DOHH2 (cell line): ENCODE data around the gene TLR10.
A peak's percentile ranks its signal among the peaks of the same experiment; 100 is the strongest.

Experiments used
- EZH2phosphoT487 ChIP-seq: fragments of 200-600 bp; sonication (generic); IDR thresholded peaks from 2 replicates; pipeline ENCODE4 v1.6.1; 2017; ENCODE audit warnings: borderline replicate concordance, mild to moderate bottlenecking, antibody characterized with exemption, low read length, moderate library complexity, mixed read lengths
- TF ChIP-seq, protein P1 (sequence below): fragments of 200-600 bp; sonication (generic); IDR thresholded peaks from one replicate; pipeline ENCODE4 v1.5.1; 2014; ENCODE audit warnings: antibody characterized with exemption, mild to moderate bottlenecking, low read depth, low read length; ENCODE audit not compliant: poor library complexity, severe bottlenecking

DNA sequence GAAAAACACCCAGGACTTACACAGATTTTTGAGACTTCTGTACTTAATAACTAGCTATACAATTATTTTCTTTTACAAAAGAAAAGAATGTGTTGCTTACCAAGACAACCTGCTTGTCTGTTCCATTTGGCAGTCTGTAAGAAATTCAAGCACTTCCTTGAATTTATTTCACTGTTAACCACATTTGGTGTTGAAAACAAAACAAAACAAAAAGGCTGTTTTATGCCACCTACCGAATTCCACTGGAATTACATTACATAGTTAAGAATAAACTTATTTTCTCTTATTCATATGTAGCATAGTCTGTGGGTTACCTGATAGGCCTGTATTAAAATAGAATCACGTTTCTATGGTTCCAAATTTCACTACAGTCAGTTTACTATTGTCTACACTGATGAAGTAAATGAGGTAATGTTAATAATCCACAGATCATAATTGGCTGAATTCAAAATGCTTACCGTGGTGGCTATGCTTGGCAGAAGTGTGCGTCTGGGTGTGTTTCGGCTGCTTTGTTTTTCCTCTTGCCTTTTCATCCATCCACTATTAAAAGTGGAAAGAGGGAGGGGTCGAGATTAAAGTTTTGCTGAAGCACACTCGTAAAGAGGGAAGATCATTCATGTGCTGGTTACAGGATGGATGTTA is 22.0 kb upstream of the TLR10 start, which contains the start of gene TLR1:
- TF ChIP-seq, protein P1, sequence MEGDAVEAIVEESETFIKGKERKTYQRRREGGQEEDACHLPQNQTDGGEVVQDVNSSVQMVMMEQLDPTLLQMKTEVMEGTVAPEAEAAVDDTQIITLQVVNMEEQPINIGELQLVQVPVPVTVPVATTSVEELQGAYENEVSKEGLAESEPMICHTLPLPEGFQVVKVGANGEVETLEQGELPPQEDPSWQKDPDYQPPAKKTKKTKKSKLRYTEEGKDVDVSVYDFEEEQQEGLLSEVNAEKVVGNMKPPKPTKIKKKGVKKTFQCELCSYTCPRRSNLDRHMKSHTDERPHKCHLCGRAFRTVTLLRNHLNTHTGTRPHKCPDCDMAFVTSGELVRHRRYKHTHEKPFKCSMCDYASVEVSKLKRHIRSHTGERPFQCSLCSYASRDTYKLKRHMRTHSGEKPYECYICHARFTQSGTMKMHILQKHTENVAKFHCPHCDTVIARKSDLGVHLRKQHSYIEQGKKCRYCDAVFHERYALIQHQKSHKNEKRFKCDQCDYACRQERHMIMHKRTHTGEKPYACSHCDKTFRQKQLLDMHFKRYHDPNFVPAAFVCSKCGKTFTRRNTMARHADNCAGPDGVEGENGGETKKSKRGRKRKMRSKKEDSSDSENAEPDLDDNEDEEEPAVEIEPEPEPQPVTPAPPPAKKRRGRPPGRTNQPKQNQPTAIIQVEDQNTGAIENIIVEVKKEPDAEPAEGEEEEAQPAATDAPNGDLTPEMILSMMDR, result peak; percentile 54
- no peak for TF ChIP-seq EZH2phosphoT487
